Femur (tissue), 1 donor: ENCODE results near the gene WNT1.

Experiments
- DNase-seq: peaks from one replicate; pipeline ENCODE4 v3.0.0-alpha.2; 2017

WNT1 gene

DNA sequence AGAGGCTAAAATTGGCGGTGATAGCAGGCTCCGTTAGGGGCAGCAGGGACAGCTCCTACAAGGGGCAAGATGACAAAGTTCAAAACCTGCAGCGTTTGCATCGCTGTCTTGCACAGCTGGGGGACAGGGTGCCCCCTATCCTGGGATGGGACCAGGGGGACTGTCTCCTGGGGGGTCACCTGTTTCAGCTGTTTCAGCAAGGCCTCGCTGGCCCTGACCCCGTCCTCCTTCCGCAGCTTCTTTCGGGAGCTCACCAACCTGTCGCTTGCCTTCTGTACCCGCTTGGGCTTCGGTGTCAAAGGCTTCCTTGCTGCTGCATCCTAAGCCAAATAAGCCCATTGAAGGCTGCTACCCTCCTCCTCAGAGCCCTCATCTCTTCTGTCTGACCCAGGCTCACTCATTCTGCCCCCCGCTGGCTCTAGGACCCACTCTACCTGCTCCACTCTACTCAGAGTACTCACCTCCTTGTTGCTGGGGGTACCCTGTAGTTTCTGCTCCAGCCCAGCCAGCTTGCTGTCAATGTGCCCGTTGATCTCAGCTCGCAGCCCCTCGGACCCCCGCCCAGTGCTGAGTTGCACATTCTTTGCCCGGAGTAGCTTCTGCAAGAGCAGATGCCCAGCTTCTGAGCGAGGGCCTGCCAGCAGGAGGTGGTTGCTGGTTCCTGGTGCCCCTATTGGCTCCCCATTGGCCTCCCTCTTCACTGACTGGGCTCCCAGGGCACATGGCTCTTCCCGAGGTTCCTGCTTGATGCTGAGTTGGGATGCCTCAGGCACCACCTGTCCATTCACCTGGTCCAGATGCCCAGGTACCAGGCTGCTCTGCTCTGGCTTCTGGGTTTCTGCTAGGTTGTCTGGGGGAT is 52.8 kb downstream of the WNT1 start:
- peak; percentile 17 for DNase-seq

DNA sequence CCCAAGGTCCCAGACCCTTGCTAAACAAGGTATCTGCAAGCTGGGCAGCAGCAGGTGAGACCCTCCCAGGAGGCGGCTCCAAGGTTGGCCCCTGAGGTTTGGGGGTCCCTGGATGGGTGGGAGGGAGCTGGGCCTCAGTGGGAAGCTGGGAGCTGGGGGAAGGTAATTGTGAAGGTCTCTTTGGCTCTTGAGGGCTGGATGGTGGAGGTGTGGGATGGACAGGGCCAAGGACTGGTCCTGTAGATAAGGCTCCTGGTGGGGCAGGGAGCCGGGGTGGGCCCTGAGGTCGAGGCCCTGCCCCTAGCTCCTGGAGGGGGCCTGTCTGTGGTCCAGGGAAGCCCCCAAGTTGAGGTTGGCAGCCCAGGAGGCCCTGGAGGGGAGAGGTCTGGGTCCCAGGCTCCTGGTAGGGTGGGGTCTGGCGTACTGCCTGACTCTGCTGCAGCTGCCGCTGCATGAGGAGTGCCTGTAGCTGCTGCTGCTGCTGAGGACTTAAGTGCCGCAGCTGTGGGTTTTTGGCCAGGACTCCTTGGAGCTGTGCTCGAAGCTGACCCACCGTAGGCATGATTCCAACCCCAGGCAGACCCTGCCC is 53.5 kb downstream of the WNT1 start:
- peak; percentile 57 for DNase-seq
